Medulla oblongata (tissue), 1 donor: Measurements from ENCODE around the gene ZER1.

Source experiments
- DNase-seq: peaks from one replicate; pipeline ENCODE4 v3.0.0-alpha.2; 2015; ENCODE audit errors: extremely low spot score

Gene ZER1

GRCh38 chr9:128735373-128735772, 36.4 kb downstream of the ZER1 start:
- DNase-seq, result no peak

- peak; percentile 71 for DNase-seq
These were observed 38.5 kb downstream of the ZER1 start for GRCh38 chr9:128733256-128733655.

- no peak for DNase-seq
These were observed 39.2 kb downstream of the ZER1 start for GRCh38 chr9:128732576-128732975.

- DNase-seq, result no peak
These were observed 40.0 kb downstream of the ZER1 start for GRCh38 chr9:128731691-128732090.

- no peak for DNase-seq
These were observed 40.6 kb downstream of the ZER1 start for GRCh38 chr9:128731093-128731492.

GRCh38 chr9:128729766-128730517, 41.8 kb downstream of the ZER1 start:
- DNase-seq, result no peak

GRCh38 chr9:128729302-128729701, 42.4 kb downstream of the ZER1 start:
- no peak for DNase-seq

- no peak for DNase-seq
These were observed 43.4 kb downstream of the ZER1 start for GRCh38 chr9:128728298-128728697.

GRCh38 chr9:128727640-128728248, 44.0 kb downstream of the ZER1 start:
- DNase-seq, result no peak

GRCh38 chr9:128724744-128725211, 46.9 kb downstream of the ZER1 start:
- DNase-seq, result peak; percentile 23

GRCh38 chr9:128723866-128724743, 47.6 kb downstream of the ZER1 start, which contains the start of gene ZDHHC12:
ZDHHC12 (minus strand) TSS chr9:128724127; CDS start chr9:128724093, 34 bp downstream.
- peak; percentile 93 for DNase-seq

- no peak for DNase-seq
These were observed 48.3 kb downstream of the ZER1 start for GRCh38 chr9:128723352-128723865.

- DNase-seq, result no peak
These were observed 49.1 kb downstream of the ZER1 start for GRCh38 chr9:128722380-128723351.

GRCh38 chr9:128721487-128722010, 50.2 kb downstream of the ZER1 start:
- no peak for DNase-seq

GRCh38 chr9:128720841-128721486, 50.8 kb downstream of the ZER1 start:
- no peak for DNase-seq

GRCh38 chr9:128719919-128720605, 51.7 kb downstream of the ZER1 start:
- DNase-seq, result no peak

- no peak for DNase-seq
These were observed 53.3 kb downstream of the ZER1 start for GRCh38 chr9:128718475-128718874.

- no peak for DNase-seq
These were observed 53.7 kb downstream of the ZER1 start for GRCh38 chr9:128718047-128718446.

GRCh38 chr9:128716581-128717254, 55.0 kb downstream of the ZER1 start:
- DNase-seq, result no peak
